Calu3 (cell line): ENCODE measurements around the gene USB1. TPM values are rescaled to one million over a fixed set of nuclear protein-coding genes. Genes with fewer than 3 reads are reported as not detected.

ENCODE experiments used
- BruUV-seq: library from RNA; stranded (reverse); fragments of 400-500 nt; replicated peaks from 2 replicates; lab custom pipeline; 2021; lab: Mats Ljungman, UMichigan
- CTCF ChIA-PET: fragments of 300-600 bp; sonication (Branson Sonifier 250); formaldehyde crosslinking; loops from one replicate; lab custom pipeline; 2022; ENCODE audit warnings: antibody characterized with exemption; lab: Charles Lee
- DNase-seq: peaks from one replicate; pipeline ENCODE4 v3.0.0; 2022
- H3K27ac Mint-ChIP-seq: one replicate; pipeline ENCODE4 v1.8.0; 2022; ENCODE audit warnings: mixed read lengths; ENCODE audit not compliant: unreplicated experiment
- H3K27me3 Mint-ChIP-seq: one replicate; pipeline ENCODE4 v1.8.0; 2022; ENCODE audit warnings: mixed read lengths; ENCODE audit not compliant: unreplicated experiment
- H3K36me3 Mint-ChIP-seq: one replicate; pipeline ENCODE4 v1.8.0; 2022; ENCODE audit warnings: mild to moderate bottlenecking, moderate library complexity, mixed read lengths; ENCODE audit not compliant: insufficient read depth, unreplicated experiment
- H3K4me1 Mint-ChIP-seq: one replicate; pipeline ENCODE4 v1.8.0; 2022; ENCODE audit warnings: mild to moderate bottlenecking, low read depth, mixed read lengths; ENCODE audit not compliant: unreplicated experiment
- H3K4me3 Mint-ChIP-seq: one replicate; pipeline ENCODE4 v1.8.0; 2022; ENCODE audit warnings: mild to moderate bottlenecking, low read depth, moderate library complexity, mixed read lengths; ENCODE audit not compliant: unreplicated experiment
- H3K9me3 Mint-ChIP-seq: one replicate; pipeline ENCODE4 v1.8.0; 2022; ENCODE audit warnings: low read depth, mixed read lengths; ENCODE audit not compliant: unreplicated experiment
- CTCF ChIP-seq: fragments of 200-600 bp; IDR thresholded peaks from one replicate; pipeline ENCODE4 v1.8.0; 2022; ENCODE audit warnings: antibody characterized with exemption; ENCODE audit not compliant: unreplicated experiment
- intact Hi-C: fragments of 100-400 bp; cut with micrococcal nuclease; formaldehyde crosslinking; loops from one replicate; pipeline ENCODE4 v1.10.0; 2022; ENCODE audit not compliant: unreplicated experiment
- total RNA-seq: library from RNA; stranded (reverse); gene quantifications from 2 replicates; pipeline ENCODE4 v1.2.3, GENCODE V29; 2022

USB1 gene
- total RNA-seq, 1 experiment from 2014 or later = 59.3 TPM

- intact Hi-C loops = no loop called here
- TF ChIP-seq CTCF = peak; percentile 87
- Mint-ChIP-seq H3K9me3 (no peaks in the 10 kb centered on the region), H3K4me1 (peaks cover 37% of the 10 kb centered on the region), H3K27ac (no peak overlapping the region), H3K36me3 (peaks cover 25% of the 10 kb centered on the region), H3K27me3 (no peaks in the 10 kb centered on the region), H3K4me3 (no peak overlapping the region)
- CTCF ChIA-PET = interaction anchor here (0.7 to 4.1 kb wide), 2 partner anchors 101 to 105 kb away, joined by 4 to 41 read pairs; no protein-coding TSS in a partner anchor
- DNase-seq = peak; percentile 76
- TSS peak; percentile 87 for BruUV-seq
Measured at GRCh38 chr16:58020628-58021521, 19.7 kb downstream of the USB1 start.

GRCh38 chr16:58021661-58022551 lies 20.7 kb downstream of the USB1 start:
- no peak for TF ChIP-seq CTCF
- peaks cover 37% of the 10 kb centered on the region for H3K4me1 Mint-ChIP-seq
- H3K4me3 Mint-ChIP-seq = peak overlapping the region; percentile 12
- no peaks in the 10 kb centered on the region for H3K27me3 Mint-ChIP-seq
- BruUV-seq = no TSS peak
- peak; percentile 49 for DNase-seq
- intact Hi-C loops = loop anchor here (1.0 kb wide), 1 partner anchor 100 kb away; no protein-coding TSS in a partner anchor
- no peaks in the 10 kb centered on the region for H3K9me3 Mint-ChIP-seq
- CTCF ChIA-PET = interaction anchor here (0.6 to 4.1 kb wide), 5 partner anchors 9 to 105 kb away, joined by 3 to 41 read pairs (median 5); no protein-coding TSS in a partner anchor
- H3K36me3 Mint-ChIP-seq = peaks cover 34% of the 10 kb centered on the region
- H3K27ac Mint-ChIP-seq = peak overlapping the region; percentile 50

GRCh38 chr16:58022601-58023371 lies 21.6 kb downstream of the USB1 start:
- Mint-ChIP-seq H3K27ac (peak overlapping the region; percentile 50), H3K27me3 (no peaks in the 10 kb centered on the region), H3K4me1 (peaks cover 39% of the 10 kb centered on the region), H3K4me3 (peak overlapping the region; percentile 12), H3K9me3 (no peaks in the 10 kb centered on the region), H3K36me3 (peaks cover 42% of the 10 kb centered on the region)
- BruUV-seq = no TSS peak
- DNase-seq = peak; percentile 61
- intact Hi-C loops = loop anchor here (1.0 kb wide), 1 partner anchor 100 kb away; no protein-coding TSS in a partner anchor
- no peak for TF ChIP-seq CTCF
- CTCF ChIA-PET = interaction anchor here (0.6 to 4.1 kb wide), 5 partner anchors 9 to 104 kb away, joined by 3 to 41 read pairs (median 5); no protein-coding TSS in a partner anchor
